GM12874 (cell line): ENCODE measurements around the gene PODXL2.

Source experiments
- TF ChIP-seq, protein P1 (sequence below): IDR thresholded peaks from 2 replicates; pipeline ENCODE4 v1.5.1; 2011; ENCODE audit warnings: low read depth, mild to moderate bottlenecking, control low read depth, low read length, moderate library complexity; ENCODE audit not compliant: insufficient read depth

The PODXL2 gene

DNA sequence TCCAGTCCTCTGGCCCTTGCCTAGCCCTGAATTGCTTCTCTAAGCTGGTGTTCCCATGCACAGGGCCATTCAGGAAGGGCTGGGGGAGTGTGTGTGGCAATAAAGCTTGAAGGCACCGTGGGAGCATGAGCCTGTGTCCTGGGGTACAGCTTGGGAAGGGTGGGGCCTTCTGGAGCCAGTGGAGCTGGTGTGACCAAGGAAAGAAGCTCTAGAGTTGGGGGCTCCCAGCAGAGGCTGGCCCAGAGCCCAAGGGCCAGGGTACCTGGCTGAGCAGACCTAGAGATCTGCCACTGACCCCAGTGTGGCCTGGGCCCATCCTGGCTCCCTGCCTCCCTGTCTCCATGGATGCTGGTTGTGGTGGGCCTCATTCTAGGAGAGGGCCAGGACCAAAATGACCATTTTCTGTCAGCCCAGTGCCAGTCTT lies 51.8 kb downstream of the PODXL2 start:
- TF ChIP-seq, protein P1, sequence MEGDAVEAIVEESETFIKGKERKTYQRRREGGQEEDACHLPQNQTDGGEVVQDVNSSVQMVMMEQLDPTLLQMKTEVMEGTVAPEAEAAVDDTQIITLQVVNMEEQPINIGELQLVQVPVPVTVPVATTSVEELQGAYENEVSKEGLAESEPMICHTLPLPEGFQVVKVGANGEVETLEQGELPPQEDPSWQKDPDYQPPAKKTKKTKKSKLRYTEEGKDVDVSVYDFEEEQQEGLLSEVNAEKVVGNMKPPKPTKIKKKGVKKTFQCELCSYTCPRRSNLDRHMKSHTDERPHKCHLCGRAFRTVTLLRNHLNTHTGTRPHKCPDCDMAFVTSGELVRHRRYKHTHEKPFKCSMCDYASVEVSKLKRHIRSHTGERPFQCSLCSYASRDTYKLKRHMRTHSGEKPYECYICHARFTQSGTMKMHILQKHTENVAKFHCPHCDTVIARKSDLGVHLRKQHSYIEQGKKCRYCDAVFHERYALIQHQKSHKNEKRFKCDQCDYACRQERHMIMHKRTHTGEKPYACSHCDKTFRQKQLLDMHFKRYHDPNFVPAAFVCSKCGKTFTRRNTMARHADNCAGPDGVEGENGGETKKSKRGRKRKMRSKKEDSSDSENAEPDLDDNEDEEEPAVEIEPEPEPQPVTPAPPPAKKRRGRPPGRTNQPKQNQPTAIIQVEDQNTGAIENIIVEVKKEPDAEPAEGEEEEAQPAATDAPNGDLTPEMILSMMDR = no peak

DNA sequence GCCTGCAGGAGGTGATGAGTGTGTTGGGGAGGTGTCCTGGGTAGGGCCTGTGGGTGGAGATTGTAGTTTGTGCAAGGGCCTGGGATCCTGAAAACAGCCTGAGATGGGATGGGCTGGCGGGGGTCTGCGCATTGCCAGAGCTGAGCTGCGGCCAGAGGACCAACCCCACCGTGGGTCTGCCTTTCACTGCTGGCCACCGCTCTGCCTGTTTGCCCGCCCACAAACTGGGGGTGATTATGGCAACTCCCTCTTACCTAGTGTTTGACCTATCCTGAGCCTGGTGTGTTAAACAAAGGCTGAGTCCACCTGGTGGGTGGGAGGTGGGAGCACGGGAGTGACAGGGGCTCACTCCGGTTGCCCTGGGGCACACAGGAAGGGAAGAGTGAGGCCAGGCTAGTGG lies 53.6 kb downstream of the PODXL2 start:
- TF ChIP-seq, protein P1 = no peak

DNA sequence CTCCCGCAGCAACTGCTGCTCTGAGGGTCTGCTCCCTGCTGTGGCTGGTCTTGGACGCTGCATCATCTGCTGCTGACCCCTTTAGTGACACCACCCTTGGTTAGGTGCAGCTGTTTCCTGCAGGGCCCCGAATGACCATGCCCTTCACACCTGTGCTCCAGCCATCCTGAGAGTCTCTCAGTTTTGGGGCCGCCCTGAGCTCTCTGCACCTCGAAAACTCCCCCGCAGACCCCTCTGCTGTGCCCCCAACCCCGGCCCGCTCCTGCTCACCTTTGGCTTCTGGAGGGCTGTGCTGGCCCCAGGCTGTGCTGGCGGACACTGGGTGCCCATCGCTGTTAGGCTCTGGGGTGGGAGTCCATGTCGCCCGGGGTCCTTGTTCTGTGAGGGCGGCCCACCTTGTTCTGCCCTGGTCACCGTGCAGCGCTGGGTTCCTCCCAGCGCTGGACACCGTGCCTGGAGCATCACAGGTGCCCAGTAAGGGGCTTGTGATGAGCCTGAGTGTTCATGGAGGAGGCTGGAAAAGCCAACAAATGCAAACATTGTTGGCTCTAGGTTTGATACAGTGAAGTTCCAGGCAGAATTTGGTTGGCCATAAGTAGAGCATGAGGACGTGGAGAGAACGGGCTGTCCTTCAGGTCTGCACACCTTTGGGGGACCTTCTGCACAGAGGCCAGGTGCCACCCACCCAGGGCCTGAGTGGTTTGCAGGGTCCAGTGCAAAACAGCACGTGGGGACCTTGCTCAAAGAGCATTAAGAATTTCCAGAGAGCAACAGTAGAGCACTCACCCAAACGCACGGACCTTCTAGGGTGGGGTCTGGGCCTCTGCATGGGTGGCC lies 56.1 kb downstream of the PODXL2 start:
- TF ChIP-seq, protein P1 = no peak

DNA sequence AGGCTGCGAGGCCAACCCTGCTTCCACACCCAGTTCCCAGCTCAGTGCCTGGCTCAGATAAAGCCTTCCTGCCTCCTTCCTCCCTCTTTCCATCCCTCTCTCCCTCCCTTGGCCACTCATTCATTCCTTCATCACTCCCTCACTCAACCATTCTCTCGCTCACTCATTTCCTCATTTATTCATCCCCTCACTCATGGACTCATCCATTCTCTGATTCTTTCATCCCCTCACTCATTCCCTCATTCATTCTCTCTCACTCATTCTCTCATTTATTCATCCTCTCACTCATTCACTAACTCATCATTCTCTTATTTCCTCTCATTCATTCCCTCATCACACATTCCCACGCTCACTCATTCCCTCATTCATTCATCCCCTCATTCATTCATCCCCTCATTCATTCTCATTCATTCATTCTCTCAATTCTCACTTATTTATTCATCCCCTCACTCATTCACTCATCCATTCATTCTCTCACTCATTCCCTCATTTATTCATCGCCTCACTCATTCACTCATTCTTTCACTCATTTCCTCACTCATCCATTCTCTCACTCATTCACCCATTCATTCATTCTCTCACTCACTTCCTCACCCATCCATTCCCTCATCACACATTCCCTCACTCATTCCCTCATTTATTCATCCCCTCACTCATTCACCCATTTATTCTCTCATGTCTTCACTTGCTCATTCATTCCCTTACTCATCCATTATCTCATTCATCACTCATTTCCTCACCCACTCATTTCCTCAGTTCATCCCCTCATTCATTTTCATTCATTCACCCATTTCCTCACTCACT lies 56.9 kb downstream of the PODXL2 start:
- TF ChIP-seq, protein P1 = no peak

DNA sequence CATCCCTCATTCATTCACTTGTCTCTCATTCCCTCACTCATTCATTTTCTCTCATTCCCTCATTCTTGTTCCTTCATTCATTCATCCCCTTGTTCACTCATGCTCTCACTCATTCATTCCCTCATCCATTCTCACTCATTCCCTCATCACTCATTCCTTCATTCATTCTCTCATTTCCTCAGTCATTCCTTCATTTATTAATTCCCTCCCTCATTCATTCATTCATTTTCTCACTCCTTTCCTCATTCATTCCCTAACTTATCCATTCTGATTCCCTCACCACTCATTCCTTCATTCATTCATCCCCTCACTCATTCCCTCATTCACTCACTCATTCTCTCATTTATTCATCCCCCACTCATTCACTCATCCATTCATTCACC lies 57.5 kb downstream of the PODXL2 start:
- TF ChIP-seq, protein P1 = no peak

DNA sequence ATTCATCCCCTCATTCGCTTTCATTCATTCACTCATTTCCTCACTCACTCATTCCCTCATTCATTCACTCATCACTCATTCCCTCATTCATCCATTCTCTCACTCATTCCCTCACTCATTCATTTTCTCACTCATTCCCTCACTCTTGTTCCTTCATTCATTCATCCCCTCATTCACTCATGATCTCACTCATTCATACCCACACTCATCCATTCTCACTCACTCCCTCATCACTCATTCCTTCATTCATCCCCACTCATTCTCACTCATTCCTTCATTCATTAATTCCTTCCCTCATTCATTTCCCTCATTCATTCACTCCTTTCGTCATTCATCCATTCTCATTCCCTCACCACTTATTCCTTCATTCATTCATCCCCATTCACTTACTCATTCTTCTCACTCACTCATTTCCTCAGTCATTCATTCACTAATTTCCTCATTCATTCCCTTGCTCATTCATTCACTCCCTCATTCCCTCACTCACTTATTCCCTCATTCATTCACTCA lies 58.3 kb downstream of the PODXL2 start:
- TF ChIP-seq, protein P1 = no peak

DNA sequence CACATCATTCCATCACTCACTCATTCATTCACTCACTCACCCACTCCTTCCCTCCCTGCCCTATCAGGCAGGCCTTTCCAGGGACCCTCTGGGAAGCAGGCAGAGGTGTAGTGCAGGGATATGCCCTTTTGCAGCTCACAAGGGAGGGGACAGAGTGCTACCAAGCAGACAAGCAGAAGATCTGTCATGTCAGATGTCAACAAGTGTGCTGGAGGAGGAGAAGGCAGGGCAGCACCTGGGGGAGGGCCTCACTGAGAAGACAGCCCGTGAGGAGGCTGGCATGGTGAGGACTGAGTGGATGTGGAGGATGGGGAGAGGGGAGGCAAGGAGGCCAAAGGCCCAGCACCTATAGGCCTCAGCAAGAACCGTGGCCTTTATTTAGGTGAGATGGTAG lies 59.0 kb downstream of the PODXL2 start:
- TF ChIP-seq, protein P1 = no peak
